Thyroid gland (tissue), 4 donors: ENCODE data around the gene SSTR5. TPM values are rescaled to one million over a fixed set of nuclear protein-coding genes. Genes with fewer than 3 reads are reported as not detected.

Experiments used
- DNase-seq, 2 donors: peaks; one replicate each; pipeline ENCODE4 v3.0.0-alpha.2; 2019
- H3K27ac ChIP-seq, 3 donors: fragments of 200-600 bp; sonication (generic); 1 replicate in 2 of 3; 2 replicates in 1 of 3; pipeline ENCODE4 v1.5.1; 2016 to 2019; ENCODE audit warnings: mild to moderate bottlenecking in 1 of 3, moderate library complexity in 1 of 3
- H3K27me3 ChIP-seq: fragments of 200-600 bp; sonication (generic); one replicate; pipeline ENCODE4 v1.5.1; 2019
- H3K36me3 ChIP-seq, 2 donors: fragments of 200-600 bp; sonication (generic); one replicate each; pipeline ENCODE4 v1.5.1; 2016 to 2019
- H3K4me1 ChIP-seq, 2 donors: fragments of 200-600 bp; sonication (generic); one replicate each; pipeline ENCODE4 v1.5.1; 2017 to 2019
- H3K4me3 ChIP-seq, 3 donors: fragments of 200-600 bp; sonication (generic); replicated peaks in 1 of 3; 1 replicate in 2 of 3; 2 replicates in 1 of 3; pipeline ENCODE4 v1.5.1; 2016; ENCODE audit warnings: mild to moderate bottlenecking in 1 of 3
- H3K9me3 ChIP-seq: fragments of 200-600 bp; sonication (generic); one replicate; pipeline ENCODE4 v1.5.1; 2017
- CTCF ChIP-seq, 6 experiments: fragments of 200-600 bp in 3 of 6; fragments of 450-650 bp in 3 of 6; sonication (generic) in 3 of 6; IDR thresholded peaks; one replicate each; pipeline ENCODE4 v1.5.1; 2016 to 2019; ENCODE audit warnings: antibody characterized with exemption in 6 of 6, mild to moderate bottlenecking in 2 of 6, inconsistent platforms in 1 of 6, moderate library complexity in 1 of 6
- POLR2A ChIP-seq, 2 donors: fragments of 450-650 bp; IDR thresholded peaks; one replicate each; pipeline ENCODE4 v1.6.1; 2017; ENCODE audit warnings: antibody characterized with exemption in 2 of 2, mild to moderate bottlenecking in 2 of 2, moderate library complexity in 1 of 2
- WGBS, 2 donors: methylation state at CpG; one replicate each; pipeline ENCODE4 v1.1.5; 2017; 5-methylcytosine and 5-hydroxymethylcytosine counted together
- intact Hi-C: fragments of 100-400 bp; cut with DNase I; formaldehyde crosslinking; loops from one replicate; pipeline ENCODE4 v1.15.1; 2023
- total RNA-seq, 4 donors: library from RNA; depleted of rRNA; stranded (reverse); fragments of >200 nt; gene quantifications; one replicate each; pipeline ENCODE4 v1.2.3, GENCODE V29; 2016

Gene SSTR5
- total RNA-seq, 4 donors from 2014 or later: not detected

GRCh38 chr16:1129106-1129960 lies 56.8 kb downstream of the SSTR5 start:
- Histone ChIP-seq H3K27me3 (no peaks in the 10 kb centered on the region), H3K27ac (no peak overlapping the region), H3K4me3 (no peak overlapping the region), H3K4me1 (no peaks in the 10 kb centered on the region), H3K9me3 (no peaks in the 10 kb centered on the region), H3K36me3 (no peaks in the 10 kb centered on the region)
- no peak for DNase-seq
- no peak for TF ChIP-seq POLR2A (IDR thresholded peaks at IDR 0.05)
- TF ChIP-seq CTCF (IDR thresholded peaks at IDR 0.05): no peak
- WGBS, 2 donors: 90 to 93% methylated on average over 20 to 35 of the region's 48 CpGs
- intact Hi-C loops: no loop called here

- H3K4me1 ChIP-seq: no peaks in the 10 kb centered on the region
- 91 to 95% methylated on average over 4 to 5 of the region's 8 CpGs for WGBS, 2 donors
- H3K36me3 ChIP-seq: no peaks in the 10 kb centered on the region
- H3K27ac ChIP-seq: no peak overlapping the region
- no peaks in the 10 kb centered on the region for H3K27me3 ChIP-seq
- no peak for TF ChIP-seq CTCF (IDR thresholded peaks at IDR 0.05)
- TF ChIP-seq POLR2A (IDR thresholded peaks at IDR 0.05): no peak
- no peak overlapping the region for H3K4me3 ChIP-seq
- intact Hi-C loops: no loop called here
- no peaks in the 10 kb centered on the region for H3K9me3 ChIP-seq
- no peak for DNase-seq
These were observed 57.8 kb downstream of the SSTR5 start for GRCh38 chr16:1130382-1130781.

Other genes starting within 250 kb of the SSTR5 start
- gene LMF1, start 101.8 kb upstream of the SSTR5 start, total RNA-seq: 10 to 100 TPM; 23.2 to 97.8 (median 89.1) TPM
- under 1 TPM in 3 of 4 donors, not detected in 1; 0.15 to 0.78 (median 0.27) TPM for gene SOX8, start 91.0 kb upstream of the SSTR5 start, total RNA-seq
- not detected for gene C1QTNF8, start 23.5 kb downstream of the SSTR5 start, total RNA-seq
- 10 to 100 TPM in 2 of 4 donors, 1 to 10 TPM in 2; 8.4 to 12.4 (median 9.3) TPM for gene CACNA1H, start 80.4 kb downstream of the SSTR5 start, total RNA-seq
- not detected for gene TPSG1, start 152.5 kb downstream of the SSTR5 start, total RNA-seq
- 10 to 100 TPM in 2 of 4 donors, 1 to 10 TPM in 1, not detected in 1; 1.1 to 16.6 (median 11.9) TPM for gene TPSB2, start 157.4 kb downstream of the SSTR5 start, total RNA-seq
- 1 to 10 TPM; 4.3 to 8.6 (median 6.5) TPM for gene TPSAB1, start 168.0 kb downstream of the SSTR5 start, total RNA-seq
- under 1 TPM in 1 of 4 donors, not detected in 3; 0.33 TPM for gene TPSD1, start 183.3 kb downstream of the SSTR5 start, total RNA-seq
- 100 to 1,000 TPM in 1 of 4 donors, 10 to 100 TPM in 3; 43.4 to 107 (median 79.6) TPM for gene UBE2I, start 236.9 kb downstream of the SSTR5 start, total RNA-seq